Activated naive CD8-positive, alpha-beta T cell treated with anti-CD3 and anti-CD28 coated beads, Interleukin-2, amount 10 ng/mL, durations not matched to agents 7 days and 5 days (primary cell): ENCODE measurements around the gene AGMO. TPM values are rescaled to one million over a fixed set of nuclear protein-coding genes. Genes with fewer than 3 reads are reported as not detected.

Source experiments
- total RNA-seq, 2 experiments: library from RNA; stranded (reverse); gene quantifications; one replicate each; pipeline ENCODE4 v1.2.3, GENCODE V29; 2021

Gene AGMO
- total RNA-seq, 2 experiments from 2014 or later: not detected

Other genes with a start within 250 kb of the AGMO start
- not detected for gene MEOX2, start 124.7 kb upstream of the AGMO start, total RNA-seq